Mucosa of gallbladder (tissue), 1 donor: ENCODE measurements around the gene TENM4. TPM values are rescaled to one million over a fixed set of nuclear protein-coding genes. Genes with fewer than 3 reads are reported as not detected.
A peak's percentile ranks its signal among the peaks of the same experiment; 100 is the strongest.
"Not testable (repeated sequence)": the region's sequence is repeated elsewhere in the genome, so short reads cannot be mapped to it uniquely, and the experiment has no call there.

ENCODE experiments used
- DNase-seq: peaks from one replicate; pipeline ENCODE4 v3.0.0-alpha.2; 2020; ENCODE audit warnings: low spot score
- total RNA-seq: library from RNA; stranded (reverse); gene quantifications from one replicate; pipeline ENCODE4 v1.2.1, GENCODE V29; 2021
- donor health status: DM: no; HTN: no; CAD: no.

Gene TENM4
- total RNA-seq, 1 donor from 2014 or later: 8.4 TPM

DNA sequence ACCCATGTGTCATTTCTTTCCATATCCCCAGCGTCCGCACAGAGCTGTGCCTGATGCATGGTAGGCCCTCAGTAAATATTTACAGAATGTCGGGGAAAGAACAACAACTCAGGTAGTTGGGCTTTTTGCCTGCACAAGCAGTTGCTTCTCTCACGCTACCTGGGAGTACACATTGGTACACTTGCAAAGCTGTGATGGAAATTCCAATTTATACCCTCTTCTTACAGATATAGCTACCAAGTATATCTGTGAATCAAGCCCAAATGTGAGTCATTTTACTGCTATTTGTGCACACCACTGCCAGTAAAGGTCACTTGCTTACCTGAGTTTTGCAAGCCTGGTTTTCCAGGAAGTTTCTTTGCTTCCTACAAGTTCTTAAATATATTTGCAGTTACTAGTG lies 533.2 kb downstream of the TENM4 start:
- DNase-seq: no peak

DNA sequence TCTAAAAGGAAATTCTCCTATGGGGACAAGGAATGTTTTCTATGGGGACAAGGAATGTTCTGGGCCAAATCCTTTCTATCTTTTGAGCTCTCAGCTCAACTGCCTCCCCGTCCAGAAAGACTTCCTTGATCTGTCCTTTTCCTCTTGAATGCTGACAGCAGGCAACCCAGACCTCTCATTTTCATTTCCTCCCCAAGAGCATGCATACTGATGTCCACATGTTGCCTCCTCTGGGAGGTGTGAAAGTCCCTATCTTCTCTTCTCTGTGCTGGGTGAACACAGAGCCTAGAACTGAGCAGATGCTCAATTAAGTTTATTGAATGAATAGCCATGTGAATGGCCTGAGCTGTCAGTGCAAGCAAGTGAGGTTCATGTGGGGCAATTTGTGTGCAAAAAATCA lies 534.3 kb downstream of the TENM4 start:
- no peak for DNase-seq

DNA sequence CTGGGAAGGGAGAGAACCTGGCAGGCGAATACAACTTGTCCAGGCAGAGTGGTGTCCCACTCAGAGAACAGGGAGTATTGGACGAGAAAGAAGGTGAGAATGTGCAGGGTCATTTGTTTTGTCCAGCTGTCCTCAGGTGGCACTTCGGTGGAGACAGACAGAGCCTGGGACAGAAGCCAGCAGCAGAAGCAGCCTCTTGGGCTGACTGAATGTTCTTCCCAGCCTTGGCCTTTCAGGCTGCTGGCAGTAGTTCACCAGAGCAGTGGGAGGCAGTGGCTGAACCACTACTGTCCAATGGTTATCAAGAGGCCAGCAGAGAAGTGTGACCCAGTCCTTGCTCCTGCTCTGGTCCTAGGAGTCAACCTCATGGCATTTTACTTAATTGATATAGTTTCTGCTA lies 535.1 kb downstream of the TENM4 start:
- DNase-seq: no peak

DNA sequence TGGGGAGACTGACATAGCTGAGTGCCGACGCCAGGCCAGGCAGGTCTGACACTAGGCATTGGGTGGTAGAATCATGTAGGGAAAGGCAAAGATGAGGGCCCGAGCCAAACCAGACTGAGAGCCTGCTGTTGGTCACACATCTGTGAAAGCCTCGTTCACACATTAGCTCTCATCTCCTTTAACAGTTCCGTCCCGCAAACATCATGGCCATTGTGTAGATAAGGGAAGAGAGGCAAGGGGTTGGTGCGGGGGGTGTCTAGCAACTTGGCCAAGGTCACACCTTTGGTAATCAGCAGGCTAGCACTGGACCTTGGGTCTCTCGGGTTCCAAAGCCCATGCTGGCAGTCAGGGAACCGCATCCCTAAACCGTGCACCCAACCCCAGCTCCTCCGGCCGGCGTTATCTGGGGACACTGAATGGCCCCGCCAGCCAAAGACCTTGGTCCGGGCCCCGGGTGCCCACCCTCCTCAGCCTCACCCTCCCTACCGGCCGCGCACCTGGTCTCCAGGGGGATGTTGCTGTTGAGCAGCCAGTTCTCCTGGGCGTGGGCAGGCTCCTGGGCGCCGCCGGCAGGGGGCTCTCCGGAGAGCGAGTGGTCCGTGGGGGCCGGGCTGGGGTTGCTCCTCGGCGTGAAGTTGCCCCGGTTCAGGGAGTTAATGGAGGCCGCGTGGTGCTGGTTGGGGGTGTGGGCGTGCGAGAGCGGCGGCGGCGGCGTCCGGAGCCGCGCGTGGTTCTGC lies 537.9 kb downstream of the TENM4 start:
- DNase-seq: no peak

DNA sequence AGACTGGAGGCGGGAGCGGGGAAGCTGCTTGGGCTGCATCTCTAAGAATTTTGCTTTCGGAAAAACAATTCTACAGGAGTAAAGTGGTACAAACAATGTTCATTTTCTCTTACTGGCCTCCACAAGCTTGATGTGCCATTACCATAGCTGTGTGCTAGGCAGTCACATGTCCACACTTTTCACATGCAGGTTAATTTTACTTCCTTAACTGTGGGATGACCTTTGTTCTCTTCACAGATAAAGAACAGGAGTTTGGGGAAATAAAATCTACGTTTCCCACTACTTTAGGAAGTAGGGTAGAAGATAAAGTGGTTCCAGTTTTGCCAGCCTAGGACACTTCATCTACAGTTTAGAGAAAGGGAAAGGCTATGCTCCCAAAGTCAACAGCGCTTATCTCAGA lies 539.0 kb downstream of the TENM4 start:
- no peak for DNase-seq

- DNase-seq: no peak
Observed at GRCh38 chr11:78898266-78898775, 542.5 kb downstream of the TENM4 start.

DNA sequence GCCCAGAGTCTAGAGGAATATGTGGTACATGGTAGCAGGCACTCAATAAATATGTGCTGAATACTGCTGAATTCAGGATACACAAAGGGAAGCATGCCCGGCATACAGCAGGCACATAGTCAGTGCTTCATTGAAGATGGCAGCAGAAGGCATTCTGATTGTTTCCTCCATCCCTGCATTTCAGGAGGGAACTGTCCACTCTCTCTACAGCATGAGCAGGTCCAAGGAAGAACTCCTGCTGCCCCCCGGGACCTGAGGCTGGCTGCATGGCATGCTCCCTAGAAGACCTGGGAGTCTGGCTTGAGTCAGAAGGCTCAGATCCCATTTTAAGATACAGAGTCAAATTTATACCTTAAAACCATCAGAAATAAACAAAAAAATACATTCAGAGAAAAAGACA lies 546.8 kb downstream of the TENM4 start:
- no peak for DNase-seq

DNA sequence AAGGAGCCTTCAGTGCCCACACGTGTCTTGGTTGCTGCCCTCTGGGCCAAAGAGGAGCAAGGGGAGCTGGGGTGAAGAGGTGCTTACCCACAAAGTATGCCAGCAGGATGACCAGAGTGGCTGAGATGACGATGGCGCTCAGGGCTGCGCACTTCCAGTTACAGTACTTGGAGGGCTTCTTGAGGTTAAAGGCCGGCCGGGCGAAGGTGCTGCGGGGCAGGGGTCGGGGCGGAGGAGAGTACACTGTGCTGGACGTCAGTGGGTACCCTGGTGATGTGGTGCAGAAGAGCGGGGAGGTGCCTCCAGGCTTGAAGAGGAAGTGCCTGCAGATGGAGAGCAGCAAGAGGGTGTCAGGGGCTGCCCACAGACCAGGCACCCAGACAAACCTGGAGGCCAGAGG lies 551.1 kb downstream of the TENM4 start:
- DNase-seq: no peak

- peak; percentile 17 for DNase-seq
Observed at GRCh38 chr11:78886616-78887015, 554.2 kb downstream of the TENM4 start.

DNA sequence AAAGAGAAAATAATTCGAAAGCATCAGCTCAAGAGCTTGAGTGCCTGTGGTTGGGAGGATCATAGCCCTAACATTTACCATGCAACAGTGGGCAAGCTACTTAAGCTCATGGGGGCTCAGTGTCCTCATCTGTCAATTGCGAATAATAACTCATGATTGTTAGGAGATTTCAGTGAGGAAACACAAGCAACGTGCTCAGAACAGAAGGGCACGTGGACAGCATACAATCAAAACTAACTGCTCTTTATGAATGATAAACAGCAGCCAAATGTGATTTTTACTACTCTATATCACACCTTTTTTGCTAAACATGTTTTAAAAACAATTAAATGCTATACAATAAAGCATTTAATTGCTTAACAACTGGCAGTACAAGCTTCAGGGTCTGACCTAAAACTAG lies 556.1 kb downstream of the TENM4 start:
- DNase-seq: no peak

- DNase-seq: no peak
Observed at GRCh38 chr11:78883506-78883905, 557.3 kb downstream of the TENM4 start.

GRCh38 chr11:78879094-78879980 lies 561.5 kb downstream of the TENM4 start:
- DNase-seq: not testable (repeated sequence)

- no peak for DNase-seq
Observed at GRCh38 chr11:78878631-78879030, 562.2 kb downstream of the TENM4 start.

DNA sequence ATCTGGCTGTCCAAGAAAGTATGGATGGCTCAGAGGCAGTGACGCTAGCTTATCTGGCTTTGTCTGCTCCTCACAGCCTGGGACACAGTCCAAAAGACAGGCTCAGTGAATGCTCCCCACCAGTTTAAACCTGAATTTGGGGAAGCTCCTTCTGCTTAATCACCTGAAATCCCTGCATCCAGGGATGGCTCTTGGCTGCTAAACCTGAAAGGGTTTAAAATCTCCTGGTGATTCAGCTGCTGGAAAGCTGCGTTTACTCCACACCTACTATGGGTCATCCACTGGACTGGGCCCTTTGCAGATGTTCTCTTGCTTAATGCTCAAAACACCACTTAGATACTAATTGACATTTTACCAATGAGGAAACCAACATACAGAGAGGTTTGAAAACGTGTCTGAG lies 564.2 kb downstream of the TENM4 start:
- DNase-seq: no peak

DNA sequence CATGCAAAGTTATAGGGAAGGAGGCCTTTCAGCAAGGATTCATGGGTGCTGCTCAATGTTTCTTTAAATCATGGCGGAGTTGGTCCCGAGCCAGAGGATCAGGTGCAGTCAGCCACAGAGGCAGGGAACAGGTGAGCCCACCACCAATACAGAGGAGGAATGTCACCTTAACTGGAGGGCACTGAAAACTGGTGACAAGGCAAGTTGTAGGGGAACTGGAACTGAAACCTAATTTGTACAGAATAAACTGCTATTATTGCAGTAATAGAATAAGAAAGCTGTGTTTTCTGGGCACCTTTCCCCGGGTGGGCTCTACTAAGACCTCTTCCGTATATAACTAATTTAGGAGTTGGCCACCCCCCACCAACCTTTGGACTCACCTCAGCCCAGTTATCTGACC lies 570.2 kb downstream of the TENM4 start:
- no peak for DNase-seq

DNA sequence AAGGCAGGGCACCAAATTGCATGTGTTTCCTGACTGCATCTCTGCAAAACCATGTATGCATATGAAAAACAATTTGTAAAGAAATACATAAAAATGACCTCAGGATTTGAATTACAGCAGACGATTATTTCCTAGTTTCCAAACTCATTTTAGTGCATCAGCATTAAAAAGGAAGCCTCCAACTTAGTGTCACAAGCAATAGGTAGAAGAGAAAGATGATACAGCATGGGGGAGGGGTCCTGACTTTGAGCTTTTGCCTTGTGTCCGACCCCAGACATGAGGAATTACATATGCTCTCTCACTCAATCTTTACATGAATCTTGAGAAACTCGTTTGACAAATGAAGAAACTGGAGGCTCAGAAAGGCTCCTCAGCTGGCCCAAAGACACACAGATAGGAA lies 571.5 kb downstream of the TENM4 start:
- no peak for DNase-seq

DNA sequence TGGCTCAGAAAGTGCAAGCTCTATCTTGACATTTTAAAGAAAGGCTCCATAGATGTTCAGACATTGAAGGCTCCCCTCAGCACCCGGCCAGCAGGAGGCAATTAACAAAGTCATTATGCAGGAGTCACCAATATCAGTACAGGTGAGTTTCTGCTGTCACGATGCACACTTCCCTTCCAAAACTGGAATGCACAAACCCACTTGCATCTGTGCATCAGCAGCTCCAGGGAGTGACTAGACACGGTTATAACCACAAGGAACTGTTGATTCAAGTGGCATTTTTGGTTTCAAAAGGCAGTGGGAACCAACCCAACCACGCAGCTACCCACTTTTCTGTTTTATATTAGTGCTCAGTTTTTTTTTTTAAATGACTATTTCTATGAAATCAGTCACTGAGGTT lies 572.3 kb downstream of the TENM4 start:
- DNase-seq: no peak

DNA sequence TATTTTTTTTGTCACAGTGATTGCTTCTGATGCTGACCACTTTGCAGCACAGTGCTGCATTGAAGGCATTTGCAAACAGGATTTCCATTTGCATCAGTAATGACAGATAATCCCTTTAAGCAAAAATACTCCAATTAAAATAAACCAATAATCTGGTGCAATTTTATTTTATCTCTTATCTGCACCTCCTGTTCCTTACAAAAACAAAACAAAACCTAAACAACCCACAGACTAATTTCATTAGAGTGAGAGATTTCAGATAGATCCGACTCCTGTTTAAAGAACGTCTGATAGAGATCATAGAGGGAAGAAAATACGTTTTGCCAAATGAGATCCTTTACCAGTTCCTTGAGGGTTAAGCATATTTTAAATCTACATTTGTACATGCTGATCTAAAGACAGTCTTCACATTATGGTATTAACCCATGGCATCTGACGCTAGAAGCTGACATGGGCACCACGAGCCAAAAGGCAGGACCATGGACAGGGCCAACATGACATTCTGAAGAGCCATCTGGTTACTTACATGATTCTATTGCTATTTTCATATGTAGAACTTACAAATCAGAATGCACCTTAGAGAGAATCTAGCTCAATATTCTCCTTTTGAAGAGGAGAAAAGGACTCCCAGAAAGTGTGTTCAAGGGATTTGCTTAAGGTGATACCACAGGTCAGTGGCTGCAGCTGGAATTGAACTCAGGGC lies 580.0 kb downstream of the TENM4 start:
- no peak for DNase-seq

DNA sequence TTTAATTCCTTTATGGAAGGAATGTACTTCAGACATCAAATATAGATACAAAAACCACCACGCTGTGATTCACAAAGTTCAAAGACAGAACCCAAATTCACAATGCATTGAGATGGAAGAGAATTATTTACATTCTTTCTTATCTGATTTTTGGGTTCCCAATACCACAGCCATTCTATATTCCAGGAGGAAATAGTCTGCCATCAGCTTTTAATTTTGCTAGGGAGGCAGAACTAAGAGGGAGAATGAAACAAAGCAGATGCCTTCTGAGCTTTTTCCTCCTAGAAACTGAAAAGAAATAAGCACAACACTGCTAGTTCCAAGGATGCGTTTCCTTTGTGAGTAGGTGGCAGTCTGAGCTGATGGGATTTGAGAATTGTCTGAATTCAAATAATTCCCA lies 583.1 kb downstream of the TENM4 start:
- no peak for DNase-seq

GRCh38 chr11:78856211-78856610 lies 584.6 kb downstream of the TENM4 start:
- no peak for DNase-seq

DNA sequence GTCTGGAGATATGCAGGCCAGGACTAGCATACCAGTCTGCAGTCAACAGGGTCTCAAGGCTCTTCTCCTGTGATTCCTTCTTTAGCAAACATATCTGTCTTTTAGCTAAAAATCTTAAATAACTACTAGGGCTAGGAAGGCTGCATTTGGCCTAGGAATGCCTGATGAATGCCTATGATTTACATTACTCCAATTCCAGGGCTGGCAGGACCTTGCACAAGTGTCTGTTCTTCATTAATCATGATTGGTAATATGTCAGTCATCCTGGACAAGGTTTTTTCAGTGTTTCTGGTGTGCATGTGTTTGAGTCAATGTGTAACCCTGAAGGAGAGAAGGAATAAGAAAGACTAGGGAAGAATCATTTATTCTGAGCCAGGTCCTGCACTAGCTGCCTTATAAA lies 585.7 kb downstream of the TENM4 start:
- DNase-seq: no peak

GRCh38 chr11:78853521-78853920 lies 587.3 kb downstream of the TENM4 start:
- DNase-seq: no peak
